NCI-H1417 treated with DMSO at 0.1 percent for 48 hours (cell line): Measurements from ENCODE around the gene GIMAP1.

Experiments
- DNase-seq: peaks from one replicate; lab custom pipeline; 2025; lab: John Stamatoyannopoulos, UW

The GIMAP1 gene

GRCh38 chr7:150748376-150748775 lies 32.0 kb downstream of the GIMAP1 start:
- DNase-seq, result no peak

- no peak for DNase-seq
Observed at GRCh38 chr7:150751702-150752101, 35.3 kb downstream of the GIMAP1 start.

GRCh38 chr7:150753239-150753638 lies 36.8 kb downstream of the GIMAP1 start:
- no peak for DNase-seq

DNA sequence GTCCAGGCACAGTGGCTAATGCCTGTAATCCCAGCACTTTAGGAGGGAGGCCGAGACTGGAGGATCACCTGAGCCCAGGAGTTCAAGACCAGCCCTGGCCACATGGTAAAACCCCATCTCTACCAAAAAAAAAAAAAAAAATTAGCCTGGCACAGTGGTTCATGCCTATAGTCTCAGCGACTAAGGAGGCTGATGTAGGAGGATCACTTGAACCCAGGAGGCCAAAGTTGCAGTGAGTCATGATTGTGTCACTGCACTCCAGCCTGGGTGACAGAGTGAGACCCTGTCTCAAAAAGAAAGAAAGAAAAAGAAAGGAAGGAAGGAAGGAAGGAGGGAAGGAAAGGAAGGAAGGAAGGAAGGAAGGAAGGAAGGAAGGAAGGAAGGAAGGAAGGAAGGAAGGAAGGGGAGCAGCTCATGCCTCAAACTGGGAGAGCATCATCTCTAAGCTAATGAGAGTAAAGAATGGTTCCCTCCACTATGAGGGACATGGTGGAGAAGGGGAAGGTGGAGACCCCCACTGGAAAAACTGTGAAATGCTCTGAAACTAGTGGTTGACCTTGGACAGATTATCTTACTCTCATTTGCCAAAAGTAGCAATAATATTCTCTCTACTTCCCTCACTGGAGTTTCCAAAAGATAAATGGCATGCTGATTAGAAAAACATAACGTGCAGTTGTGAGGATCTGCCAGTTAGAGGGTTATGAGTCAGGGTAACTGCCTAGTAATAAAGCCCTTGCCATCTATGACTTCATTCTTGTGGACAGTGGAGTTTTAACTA lies 37.6 kb downstream of the GIMAP1 start:
- DNase-seq, result no peak

DNA sequence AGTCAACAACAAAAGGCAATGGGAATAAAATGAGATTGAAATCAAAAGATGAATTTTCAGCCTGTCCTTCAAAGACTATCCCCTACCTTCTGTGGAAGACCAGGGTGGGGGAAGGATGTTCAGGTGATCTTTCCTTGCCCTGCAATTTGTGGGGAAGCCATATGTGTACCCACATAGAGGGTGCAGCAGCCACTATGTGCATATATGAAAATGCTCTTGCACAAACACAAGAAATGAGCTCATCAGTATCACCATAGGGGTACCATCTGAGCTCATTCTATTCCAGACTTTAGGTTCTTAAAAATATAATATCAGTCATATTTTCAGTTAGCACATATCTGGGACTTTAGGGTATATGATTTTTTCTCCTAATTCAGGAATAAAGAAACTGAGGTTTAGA lies 38.5 kb downstream of the GIMAP1 start:
- DNase-seq, result no peak

DNA sequence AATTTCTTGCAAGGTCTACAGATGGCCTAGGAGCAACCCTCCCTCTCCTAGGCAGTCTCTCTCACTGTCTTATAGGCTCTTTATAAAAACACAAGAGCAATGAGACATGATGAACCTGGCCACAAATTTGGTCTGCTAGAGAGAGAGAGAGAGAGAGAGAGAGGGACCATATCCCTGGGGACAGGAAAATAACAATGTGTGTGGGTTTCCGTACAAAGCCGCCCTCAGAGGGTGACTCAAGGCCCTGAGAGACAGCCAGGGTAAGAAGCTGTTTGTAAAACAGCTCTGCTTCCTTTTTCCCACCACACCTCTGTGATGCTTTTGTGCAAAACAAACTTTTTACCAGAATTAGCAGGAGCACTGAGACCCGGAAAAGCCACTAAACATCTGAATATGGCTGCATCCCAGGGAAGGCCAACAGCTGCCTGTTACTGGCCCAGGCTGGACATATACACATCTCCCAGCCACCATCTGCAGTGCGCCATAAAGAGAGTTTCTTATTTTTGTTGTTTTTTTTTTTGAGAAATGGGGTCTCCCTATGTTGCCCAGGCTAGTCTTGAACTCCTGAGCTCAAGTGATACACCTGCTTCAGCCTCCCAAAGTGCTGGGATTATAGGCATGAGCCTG lies 39.2 kb downstream of the GIMAP1 start:
- DNase-seq, result no peak

- no peak for DNase-seq
Observed at GRCh38 chr7:150756166-150756565, 39.8 kb downstream of the GIMAP1 start.

DNA sequence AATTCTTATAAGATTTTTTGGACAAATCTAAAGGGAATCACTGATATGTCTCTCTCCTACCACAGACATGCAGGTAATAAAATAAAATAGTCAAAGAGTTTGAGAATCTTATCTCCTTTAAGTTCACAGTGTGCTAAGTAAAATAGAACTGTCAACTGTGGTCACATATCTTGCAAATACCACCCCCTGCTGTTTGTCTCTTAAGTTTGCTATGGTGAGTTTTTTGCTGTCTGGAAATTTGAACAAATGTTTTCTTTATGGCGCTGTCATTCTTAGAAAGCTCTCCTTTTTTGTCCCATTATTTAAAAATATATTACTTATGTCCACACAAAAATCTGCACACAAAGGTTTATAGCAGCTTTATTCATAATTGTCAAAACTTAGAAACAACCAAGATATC lies 40.4 kb downstream of the GIMAP1 start:
- no peak for DNase-seq

DNA sequence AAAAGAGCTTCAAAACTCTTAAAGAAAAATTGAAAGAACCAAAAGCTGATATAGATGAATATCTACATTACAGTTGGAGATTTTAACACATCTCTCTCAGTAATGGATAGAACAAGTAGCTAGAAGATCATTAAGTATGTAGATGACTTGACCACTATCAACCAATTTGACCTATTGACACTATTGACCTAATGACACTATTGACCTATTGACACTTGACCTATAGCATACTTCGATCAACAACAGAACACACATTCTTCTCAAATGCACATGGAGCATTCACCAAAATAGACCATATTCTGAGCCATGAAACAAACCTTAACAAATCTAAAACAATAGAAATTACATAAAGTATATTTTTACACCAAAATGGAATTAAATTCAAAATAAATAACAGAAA lies 43.1 kb downstream of the GIMAP1 start:
- DNase-seq, result no peak

GRCh38 chr7:150766334-150766709 lies 49.9 kb downstream of the GIMAP1 start:
- no peak for DNase-seq

DNA sequence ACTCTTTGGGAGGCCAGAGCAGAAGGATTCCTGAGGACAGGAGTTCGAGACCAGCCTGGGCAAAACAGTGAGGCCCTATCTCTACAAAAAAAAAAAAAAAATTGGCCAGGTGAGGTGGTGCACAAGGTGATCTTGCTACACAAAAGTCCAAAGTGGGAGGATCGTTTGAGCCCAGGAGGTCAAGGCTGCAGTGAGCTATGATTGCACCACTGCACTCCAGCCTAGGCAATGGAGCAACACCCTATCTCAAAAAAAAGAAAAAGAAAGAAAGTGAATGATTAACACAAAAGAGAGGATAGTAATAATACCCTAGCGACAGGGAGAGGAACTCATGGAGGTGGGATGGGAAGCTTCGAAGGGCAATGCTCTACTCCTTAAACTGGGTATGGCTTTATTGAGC lies 53.4 kb downstream of the GIMAP1 start:
- DNase-seq, result no peak
